GM03348 (cell line): Measurements from ENCODE around the gene CHST11.
"Not testable (repeated sequence)": the region's sequence is repeated elsewhere in the genome, so short reads cannot be mapped to it uniquely, and the experiment has no call there.

ENCODE experiments used
- DNase-seq: peaks from one replicate; pipeline ENCODE4 v3.0.0; 2012; ENCODE audit warnings: low spot score

The CHST11 gene

GRCh38 chr12:104741497-104742367 is 285.0 kb downstream of the CHST11 start:
- no peak for DNase-seq

- DNase-seq: no peak
Measured at GRCh38 chr12:104742551-104743201, 285.9 kb downstream of the CHST11 start.

- DNase-seq: no peak
Measured at GRCh38 chr12:104743202-104743580, 286.4 kb downstream of the CHST11 start.

GRCh38 chr12:104743753-104744548 is 287.2 kb downstream of the CHST11 start:
- DNase-seq: not testable (repeated sequence)

DNA sequence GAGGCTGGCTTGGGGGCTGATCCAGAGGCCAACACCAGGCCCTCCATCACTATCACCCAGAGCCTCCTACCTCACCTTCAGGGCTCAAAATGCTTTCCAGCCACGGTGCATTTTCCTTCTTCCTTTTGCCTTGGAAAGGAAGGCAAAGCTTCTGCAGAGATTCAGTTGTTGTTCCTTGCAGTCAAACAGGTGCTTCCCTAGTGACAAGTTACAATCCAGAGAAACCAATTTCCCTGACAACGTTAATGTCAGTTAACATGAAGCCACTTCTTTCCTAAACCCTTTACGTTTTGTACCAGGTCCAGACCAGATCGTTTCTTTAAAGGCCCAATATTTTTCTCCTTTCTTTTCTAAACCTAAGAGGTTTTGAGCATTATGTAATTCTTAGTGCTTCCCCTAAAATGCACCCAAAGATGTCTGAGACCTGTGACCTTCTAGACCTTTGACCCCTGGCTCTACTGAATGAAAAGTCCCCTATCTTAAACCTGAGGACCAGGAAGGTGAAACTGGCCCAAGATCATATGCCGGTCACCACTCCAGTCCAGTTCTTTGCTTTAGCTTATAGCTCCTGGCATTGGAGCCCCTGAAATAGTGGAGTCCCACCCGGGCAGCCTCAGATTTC is 289.8 kb downstream of the CHST11 start:
- no peak for DNase-seq

- no peak for DNase-seq
Measured at GRCh38 chr12:104747330-104747729, 290.6 kb downstream of the CHST11 start.

DNA sequence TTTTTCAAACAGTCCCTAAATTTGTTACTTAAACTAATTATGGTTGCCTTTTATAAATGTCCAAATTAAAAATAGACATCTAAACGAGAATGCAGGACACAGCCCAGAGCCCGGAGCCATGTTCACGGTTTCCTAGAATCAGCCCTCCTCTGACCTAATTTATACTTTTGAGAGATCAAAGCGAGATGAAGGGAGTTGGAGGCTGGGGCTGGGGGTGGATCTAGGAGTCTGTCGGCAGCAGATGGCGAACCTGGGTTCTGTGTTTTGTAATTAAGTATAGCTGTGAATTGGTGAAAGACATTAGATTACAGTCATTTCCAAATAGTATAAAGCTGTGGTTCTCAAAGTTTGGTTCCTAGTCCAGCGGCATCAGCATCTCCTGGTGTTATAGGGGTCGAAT is 291.2 kb downstream of the CHST11 start:
- DNase-seq: no peak

DNA sequence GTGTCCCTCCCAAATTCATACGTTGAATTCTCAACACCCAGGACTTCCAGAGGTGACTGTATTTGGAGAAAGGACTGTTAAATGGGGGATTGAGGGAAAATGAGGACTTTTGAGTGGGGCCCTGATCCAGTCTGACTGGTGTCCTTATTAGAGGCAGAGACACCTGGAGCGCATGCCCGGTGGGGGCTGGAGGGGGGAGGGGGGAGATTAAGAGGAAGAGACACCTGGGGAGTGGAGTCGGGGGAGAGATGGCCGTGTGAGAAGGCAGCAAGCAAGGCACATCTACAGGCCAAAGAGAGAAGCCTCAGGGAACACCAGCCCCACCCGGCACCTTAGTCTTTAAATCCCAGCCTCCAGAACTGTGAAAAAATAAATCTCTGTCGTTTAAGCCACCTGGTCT is 291.6 kb downstream of the CHST11 start:
- DNase-seq: no peak

DNA sequence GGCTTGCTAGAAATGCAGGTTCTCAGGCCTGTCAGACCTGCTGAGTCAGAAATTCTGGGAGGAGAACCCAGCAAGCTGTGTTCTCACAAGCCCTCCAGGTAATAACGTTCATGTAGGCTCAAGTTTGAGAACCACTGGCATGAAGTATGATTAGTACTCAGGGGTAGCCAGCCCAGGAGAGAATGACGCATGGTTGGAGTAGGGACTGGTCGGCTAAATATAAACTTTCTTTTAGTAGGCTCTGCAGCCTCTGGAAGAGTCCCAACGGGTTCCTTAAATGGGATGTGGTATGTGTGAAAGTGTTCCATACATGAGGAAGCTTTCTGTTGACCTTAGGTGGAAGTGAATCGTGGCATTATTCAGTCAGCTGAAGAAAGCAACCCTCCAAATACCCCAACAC is 292.0 kb downstream of the CHST11 start:
- DNase-seq: no peak

DNA sequence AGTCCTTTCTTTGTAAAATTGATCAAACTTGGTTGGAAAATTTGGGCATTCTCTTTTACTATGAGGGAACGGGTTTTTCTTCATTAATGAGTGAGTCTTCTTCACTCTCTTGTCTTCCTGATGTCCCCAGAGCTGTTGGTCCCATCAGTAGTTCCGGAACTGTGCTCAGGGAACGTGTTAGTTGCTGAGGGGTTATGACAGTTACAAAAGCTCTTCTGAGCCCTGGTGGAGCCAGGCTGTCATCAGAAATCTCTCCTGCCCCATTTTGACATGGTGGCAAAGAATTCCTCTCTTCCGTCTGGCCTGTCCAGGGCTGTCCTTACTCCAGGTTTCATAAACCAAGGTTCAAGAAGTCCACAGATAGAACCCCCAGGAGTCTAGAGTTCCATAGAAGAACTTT is 292.8 kb downstream of the CHST11 start:
- no peak for DNase-seq

DNA sequence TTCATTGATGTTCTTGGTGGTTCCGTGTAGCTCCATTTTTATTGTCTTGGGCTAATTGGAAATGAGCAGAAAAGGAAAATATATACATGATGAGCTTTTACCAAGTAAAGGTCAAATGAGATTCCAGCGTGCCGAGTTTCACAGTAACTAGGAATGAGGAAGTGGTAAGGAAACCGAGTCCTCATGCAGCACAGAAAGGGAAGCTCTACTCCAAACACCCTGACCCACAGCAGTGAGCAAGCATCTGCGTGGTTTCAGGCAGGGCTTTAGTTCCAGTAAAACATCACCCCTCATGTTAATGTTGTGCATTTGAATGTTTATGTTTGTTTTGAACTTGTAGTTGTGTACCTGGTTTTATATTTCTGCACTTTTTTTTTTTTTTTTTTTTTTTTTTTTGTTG is 293.3 kb downstream of the CHST11 start:
- peak; percentile 83 for DNase-seq

GRCh38 chr12:104751120-104751519 is 294.4 kb downstream of the CHST11 start:
- DNase-seq: no peak

- DNase-seq: no peak
Measured at GRCh38 chr12:104751594-104751993, 294.8 kb downstream of the CHST11 start.

GRCh38 chr12:104752016-104752415 is 295.3 kb downstream of the CHST11 start:
- DNase-seq: no peak

DNA sequence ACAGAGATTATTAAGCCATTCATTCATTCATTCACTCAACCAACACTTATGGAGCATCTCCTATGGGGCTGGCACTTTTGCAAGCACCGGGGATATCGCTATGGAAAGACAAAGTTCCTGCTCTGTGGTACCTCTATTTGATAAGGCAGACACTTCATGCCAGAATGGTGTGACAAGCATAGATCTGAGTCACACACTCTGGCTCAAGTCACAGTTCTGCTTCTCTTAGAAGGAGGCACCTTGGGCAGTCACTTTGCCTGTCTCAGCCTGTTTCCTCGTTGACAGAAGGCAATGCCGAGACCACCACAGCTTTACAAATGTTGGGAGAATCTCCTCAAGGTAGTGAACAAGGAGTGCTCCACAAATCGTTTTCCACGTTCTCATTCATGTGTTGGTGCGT is 296.1 kb downstream of the CHST11 start:
- no peak for DNase-seq

DNA sequence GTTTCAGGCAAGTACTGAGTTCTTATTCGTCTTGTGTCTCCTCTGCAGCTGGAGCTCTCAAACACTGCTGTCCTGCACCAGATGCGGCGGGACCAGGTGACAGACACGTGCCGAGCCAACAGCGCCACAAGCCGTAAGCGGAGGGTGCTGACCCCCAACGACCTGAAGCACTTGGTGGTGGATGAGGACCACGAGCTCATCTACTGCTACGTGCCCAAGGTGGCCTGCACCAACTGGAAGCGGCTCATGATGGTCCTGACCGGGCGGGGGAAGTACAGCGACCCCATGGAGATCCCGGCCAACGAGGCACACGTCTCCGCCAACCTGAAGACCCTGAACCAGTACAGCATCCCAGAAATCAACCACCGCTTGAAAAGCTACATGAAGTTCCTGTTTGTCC is 300.2 kb downstream of the CHST11 start:
- no peak for DNase-seq

- DNase-seq: no peak
Measured at GRCh38 chr12:104758771-104759170, 302.0 kb downstream of the CHST11 start.

DNA sequence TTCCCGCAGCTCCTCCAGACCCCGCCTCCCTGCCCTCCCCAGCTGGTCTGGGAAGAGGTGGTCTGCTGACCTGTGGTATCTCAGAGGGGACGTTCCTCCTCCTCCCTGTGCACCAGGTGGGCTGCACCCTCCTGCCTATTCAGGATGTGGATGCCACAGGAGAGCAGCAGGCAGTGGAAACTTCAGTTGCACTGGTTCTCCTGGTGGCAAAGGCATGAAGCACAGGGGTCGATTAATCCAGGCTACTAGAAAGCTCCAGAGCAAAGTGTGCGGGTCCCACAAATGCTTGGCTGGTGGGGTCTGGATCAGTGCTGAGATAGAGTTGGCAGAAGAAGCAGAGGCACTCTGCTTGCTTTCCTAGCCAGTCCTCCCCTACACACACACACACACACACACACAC is 304.3 kb downstream of the CHST11 start:
- DNase-seq: no peak

DNA sequence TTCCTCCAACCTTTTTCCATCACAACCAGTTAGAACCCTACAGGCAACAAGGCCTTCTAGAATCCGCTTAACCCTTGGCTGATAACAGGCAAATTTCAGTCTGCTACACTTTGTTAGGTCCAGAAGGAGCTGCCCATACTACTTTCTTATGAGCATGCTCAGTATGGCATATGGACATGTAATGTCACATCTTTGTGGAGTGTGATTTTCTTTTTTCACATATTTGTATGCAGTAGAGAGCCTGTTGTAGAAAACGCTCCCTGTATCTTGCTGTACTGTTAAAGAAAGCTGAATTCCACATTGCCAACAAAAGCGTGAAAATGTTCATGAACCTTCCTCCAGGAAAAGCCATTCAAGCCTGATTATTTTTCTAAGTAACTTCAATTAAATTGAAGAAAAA is 304.9 kb downstream of the CHST11 start:
- no peak for DNase-seq

- DNase-seq: no peak
Measured at GRCh38 chr12:104763168-104763805, 306.5 kb downstream of the CHST11 start.

DNA sequence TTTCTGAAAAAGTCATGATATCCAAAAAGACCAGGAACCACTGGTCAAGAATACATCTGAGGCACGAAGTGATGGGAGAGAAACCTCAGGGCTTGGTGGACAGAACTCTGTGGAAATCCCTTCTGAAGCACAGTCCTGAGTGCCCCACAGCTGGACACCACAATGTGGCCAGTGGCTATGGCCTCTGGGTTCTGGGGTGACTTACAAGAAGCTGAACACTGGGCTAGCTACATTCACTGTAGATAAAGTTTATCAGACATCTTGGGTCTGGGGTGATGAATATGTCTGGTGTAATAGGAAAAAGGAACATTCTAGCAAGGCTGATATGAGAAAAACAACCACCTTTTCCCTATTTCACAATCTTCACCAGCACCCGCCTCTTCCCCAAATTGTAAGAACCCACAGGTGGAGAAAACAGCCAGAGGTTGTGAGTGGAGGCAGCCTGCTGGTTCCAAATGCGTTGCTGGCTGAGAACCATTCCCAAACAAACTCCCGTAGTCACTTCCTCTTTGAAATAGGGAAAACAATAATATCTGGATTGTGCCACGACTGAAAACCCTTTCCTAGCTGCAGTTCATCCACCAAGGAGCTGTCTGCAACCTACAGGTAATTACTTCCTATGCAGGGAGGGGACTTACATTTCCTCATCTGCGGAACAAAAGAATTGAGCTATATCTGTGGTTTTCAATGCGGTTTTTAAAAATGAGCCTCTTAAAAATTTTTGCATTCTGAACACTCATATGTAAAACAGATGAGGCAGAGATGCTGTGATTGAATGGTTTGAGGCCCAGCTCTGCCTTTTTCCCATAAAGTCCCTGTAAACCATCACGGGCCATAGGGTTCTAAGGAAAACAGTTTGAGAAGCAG is 307.7 kb downstream of the CHST11 start:
- DNase-seq: no peak
